NCI-H2227 treated with DMSO at 0.1 percent for 48 hours (cell line): Measurements from ENCODE around the gene NFATC4.

Source experiments
- DNase-seq: peaks from one replicate; lab custom pipeline; 2025; lab: John Stamatoyannopoulos, UW

NFATC4 gene

DNA sequence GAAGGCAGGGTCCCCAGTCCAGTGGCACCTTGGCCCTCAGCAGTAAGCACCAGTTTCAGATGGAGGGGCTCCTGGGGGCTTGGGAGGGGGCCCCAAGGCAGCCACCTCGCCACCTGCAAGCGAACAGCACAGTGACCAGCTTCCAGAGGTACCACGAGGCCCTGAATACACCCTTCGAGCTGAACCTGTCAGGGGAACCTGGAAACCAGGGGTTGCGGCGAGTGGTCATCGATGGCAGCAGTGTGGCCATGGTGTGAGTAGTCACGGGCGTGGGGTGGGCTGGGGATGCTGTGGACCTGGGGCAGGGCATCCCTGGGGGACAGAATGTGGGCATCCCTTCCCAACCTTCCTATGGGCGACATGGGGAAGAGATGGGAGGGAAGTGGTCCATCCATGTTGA is 42.0 kb downstream of the NFATC4 start:
- DNase-seq = no peak

DNA sequence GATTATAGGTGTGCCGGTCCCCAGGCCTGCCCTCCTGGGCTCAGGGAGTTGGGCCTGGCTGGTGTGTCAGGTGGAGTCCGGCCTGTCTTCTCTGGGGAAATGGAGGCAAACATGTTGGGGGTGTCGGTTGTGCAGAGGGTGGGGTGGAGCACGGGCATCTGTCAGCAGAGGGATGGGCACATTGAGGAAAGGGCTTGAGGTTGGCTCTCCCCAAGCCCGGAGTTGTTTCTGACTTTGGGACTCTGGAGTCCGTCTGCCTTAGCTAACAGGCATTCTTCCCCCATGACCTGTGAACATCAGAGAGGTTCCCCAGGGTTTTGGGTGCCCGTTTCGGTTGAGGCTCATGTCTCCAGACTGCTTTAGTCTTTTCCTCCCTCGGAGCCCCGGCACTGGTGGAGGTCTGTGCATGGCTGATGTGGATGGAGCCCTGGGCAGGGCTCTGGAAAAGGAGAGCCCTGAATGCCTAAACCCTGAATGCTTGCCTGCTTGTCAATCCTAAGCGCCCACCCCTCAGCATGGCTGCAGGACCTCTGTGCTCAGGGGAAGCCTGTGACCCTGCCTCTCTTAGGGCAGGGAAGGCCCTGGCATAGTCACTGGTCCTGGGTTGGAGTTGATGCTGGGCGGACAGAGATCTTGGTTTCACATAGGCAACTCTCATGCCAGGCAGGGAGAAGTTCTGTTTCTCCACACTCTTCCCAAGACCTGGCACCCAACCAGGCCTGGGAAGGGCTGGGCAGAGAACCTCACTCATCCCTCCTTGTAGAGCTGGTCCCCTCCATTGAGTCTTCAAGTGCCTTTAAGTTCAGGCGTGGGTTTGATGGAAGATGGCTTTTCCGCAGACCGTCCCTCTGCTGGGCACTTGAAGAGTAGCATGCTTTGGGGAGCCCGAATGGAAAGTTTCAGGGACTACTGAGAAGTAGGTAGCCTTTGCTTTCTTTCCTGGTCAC is 43.7 kb downstream of the NFATC4 start:
- DNase-seq = peak; percentile 12

DNA sequence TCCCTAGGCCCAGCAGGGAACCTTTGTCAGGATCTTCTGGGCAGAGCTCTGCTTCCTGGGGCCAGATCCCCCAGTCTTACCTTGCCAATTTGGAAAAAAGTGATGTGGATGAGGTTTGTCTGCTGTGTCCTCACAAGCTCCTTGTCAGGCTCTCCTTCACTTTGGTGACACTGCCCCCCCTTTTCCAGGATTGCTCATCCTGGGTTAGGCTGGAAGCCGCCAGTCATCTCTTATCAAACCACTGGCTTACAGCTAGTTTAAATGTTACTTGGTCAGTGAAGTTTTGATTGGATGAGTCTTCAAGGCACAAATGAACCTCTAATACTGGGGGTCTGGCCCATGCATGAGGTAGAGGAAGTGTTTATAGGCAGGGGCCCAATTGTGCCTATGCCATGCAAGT is 46.1 kb downstream of the NFATC4 start:
- DNase-seq = no peak

DNA sequence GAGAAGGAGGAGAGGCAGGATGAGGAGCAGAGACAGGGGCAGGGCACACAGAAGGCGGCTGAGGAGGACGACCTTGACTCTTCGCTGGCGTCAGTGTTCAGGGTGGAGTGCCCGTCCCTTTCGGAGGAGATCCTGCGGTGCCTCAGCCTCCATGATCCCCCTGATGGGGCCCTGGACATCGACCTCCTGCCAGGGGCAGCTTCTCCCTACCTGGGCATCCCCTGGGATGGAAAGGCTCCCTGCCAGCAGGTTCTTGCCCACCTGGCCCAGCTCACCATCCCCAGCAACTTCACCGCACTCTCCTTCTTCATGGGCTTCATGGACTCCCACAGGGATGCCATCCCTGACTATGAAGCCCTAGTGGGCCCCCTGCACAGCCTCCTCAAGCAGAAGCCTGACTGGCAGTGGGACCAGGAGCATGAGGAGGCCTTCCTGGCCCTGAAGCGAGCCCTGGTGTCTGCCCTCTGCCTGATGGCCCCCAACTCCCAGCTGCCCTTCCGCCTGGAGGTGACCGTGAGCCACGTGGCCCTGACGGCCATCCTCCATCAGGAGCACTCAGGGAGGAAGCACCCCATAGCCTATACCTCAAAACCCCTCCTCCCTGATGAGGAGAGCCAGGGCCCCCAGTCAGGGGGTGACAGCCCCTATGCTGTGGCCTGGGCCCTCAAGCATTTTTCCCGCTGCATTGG is 46.9 kb downstream of the NFATC4 start:
- no peak for DNase-seq

DNA sequence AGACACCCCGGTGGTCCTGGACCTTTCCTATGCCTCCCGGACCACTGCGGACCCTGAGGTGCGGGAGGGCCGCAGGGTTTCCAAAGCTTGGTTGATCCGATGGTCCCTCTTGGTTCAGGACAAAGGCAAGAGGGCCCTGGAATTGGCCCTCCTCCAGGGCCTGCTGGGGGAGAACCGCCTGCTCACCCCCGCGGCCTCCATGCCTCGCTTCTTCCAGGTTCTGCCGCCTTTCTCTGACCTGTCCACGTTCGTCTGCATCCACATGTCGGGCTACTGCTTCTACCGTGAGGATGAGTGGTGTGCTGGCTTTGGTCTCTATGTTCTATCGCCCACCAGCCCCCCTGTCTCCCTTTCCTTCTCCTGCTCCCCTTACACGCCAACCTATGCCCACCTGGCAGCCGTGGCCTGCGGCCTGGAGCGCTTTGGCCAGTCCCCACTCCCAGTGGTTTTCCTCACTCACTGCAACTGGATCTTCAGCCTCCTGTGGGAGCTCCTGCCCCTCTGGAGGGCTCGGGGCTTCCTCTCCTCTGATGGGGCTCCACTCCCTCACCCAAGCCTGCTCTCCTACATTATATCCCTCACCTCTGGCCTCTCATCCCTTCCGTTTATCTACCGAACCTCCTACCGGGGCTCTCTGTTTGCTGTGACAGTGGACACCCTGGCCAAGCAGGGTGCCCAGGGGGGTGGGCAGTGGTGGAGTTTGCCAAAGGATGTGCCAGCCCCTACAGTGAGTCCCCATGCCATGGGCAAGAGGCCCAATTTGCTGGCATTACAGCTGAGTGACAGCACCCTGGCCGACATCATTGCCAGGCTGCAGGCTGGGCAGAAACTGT is 47.7 kb downstream of the NFATC4 start:
- DNase-seq = no peak

DNA sequence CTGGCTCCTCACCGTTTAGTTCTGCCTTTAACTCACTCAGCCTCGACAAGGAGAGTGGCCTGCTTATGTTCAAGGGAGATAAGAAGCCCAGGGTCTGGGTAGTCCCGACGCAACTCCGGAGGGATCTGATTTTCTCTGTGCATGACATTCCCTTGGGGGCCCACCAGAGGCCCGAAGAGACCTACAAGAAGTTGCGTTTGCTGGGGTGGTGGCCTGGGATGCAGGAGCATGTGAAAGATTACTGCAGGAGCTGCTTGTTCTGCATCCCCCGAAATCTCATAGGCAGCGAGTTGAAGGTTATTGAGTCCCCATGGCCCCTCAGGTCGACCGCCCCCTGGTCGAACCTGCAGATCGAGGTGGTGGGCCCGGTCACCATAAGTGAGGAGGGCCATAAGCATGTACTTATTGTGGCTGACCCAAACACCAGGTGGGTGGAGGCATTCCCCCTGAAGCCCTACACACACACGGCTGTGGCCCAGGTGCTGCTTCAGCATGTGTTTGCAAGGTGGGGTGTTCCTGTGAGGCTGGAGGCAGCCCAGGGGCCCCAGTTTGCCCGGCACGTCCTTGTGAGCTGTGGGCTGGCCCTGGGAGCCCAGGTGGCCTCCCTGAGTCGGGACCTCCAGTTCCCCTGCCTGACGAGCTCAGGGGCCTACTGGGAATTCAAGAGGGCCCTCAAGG is 48.4 kb downstream of the NFATC4 start:
- DNase-seq = no peak

DNA sequence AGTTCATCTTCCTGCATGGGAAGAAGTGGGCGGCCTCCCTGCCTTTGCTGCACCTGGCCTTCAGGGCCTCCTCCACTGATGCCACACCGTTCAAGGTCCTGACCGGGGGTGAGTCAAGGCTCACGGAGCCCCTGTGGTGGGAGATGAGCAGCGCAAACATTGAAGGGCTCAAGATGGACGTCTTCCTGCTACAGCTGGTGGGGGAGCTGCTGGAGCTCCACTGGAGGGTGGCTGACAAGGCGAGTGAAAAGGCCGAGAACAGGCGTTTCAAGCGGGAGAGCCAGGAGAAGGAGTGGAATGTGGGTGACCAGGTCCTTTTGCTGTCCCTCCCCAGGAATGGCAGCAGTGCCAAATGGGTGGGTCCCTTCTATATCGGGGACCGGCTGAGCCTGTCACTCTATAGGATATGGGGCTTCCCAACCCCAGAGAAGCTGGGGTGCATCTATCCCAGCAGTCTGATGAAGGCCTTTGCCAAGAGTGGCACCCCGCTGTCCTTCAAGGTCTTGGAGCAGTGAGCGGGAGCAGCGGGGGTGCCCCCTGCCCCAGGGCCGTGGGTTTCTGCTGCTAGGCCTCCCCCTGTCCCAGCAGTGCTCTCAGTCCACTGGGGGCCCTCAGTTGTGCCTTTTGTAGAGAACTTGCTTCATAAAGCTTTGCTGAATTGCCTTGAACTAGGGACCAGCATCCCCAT is 49.1 kb downstream of the NFATC4 start:
- no peak for DNase-seq

DNA sequence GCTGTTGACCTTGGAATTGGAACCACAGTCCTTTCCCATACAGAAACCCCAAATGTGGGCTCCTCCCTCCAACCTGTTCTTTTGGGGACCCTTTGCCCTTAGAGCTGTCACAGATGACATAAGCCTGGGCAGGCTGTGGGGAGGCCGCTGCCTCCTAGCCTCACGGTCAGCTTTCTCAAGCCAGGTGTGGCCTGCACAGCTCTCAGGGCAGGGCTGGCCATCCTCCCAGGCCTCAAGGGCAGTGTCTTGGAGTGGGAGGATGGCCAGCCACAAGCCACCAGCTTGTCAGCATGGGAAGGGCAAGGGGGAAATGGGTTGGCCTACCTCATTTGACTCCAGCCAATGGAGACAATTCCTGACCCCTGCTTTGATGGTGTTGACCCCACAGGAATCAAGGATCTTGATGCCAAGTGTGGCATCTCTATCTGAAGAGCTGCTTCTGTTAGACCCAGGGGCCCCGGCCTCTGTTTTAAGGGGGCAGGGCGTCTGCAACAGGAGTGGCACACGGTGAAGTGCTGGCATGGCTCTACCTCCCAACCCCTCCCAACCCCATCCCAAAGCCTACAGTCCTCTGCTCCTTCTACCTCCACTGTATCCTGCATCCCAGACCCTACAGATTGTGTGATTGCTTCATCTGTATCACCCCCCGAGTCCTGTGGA is 50.0 kb downstream of the NFATC4 start:
- no peak for DNase-seq

DNA sequence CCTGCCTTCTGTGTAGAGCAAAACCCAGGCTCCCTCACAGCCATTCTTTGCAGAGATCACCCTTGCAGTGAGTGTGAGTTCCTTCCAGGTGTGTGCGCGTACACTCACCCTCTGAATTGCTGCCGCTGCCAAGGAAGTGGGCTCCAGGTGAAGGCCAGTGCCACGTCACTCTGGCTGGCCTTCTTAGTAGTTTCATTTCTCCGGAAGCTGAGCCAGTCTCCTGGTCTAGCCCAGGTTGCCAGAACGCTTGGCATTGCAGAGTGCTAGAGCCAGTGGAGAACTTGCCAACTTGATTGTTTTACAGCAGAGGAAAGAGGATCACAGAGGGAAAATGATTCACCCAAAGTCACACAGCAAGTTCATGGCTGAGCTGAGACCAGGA is 50.5 kb downstream of the NFATC4 start:
- no peak for DNase-seq

DNA sequence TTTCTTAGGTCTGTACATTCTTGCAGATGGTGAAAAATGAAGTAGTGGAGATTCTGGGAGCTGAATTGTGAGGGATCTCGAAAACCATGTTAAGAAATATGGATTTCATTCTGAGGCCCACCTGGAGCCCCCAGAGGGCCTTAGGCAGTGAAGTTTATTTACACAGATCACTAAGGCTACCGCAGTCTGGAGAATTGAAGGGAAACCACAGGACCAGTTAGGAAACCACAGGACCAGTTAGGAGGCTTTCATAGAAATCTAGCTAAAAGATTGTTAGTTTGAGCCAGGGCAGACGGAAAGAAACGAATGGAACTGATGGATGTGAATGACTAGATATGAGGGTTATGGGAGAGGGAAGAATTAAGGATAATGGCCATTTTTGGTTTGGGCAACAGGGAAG is 54.3 kb downstream of the NFATC4 start:
- DNase-seq = no peak

DNA sequence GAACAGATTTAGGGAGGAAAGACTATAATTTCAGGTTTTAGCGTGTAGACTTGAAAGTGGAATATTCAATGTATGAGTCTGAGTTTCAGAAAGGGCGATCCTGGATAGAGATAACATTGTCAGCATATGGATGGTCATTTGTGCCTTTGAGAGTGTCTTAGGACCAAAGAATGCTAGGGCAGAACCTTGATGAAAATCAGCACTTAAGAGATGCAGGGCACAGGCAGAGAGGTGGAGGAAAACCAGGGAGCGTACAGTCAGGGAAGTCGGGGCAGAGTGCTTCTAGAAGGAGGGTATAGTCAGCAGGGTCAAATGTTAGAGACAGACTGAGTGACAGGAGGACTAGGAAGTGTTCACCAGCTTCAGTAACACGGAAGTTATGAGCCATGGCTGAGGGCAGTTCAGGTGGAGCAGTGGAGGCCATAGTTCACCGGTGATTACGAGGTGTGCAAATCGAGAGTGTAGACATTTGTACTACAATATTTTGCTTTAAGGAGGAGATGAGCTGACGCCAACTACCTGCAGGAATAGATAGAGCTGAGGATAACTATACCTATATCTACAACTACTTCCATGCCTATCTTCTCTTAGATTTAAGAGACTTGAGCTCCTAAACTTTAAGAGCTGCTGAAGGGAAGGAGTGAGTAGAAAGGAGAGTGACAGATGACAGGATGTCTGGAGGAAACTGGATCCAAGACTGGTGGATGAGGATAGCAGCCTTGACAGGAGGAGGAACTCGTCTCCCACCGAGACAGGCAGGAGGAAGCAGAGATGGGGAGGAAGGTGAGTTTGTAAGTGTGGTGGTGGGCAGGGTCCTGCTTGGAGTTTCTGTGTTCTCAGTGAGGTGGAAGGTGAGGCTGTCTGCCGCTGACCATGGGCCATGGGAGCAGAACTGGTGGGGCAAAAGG is 55.0 kb downstream of the NFATC4 start:
- no peak for DNase-seq

DNA sequence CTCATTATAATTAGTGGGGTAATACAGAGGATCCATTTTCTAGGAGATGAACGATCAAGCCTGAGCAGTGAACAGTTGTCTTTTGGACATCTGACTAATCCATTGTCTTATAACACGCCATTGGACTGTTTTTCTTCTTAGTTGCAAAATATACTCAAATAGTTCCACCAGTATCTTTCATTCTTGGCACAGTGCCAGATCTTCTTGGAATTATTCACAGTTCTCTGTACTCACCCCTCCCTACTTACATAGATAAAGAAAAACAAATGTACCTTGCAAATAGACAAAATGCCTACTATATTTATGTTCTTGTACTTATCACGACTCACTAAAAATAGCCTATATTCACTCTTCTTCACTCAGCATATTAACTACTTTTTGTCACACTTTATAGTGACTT is 57.7 kb downstream of the NFATC4 start:
- DNase-seq = peak; percentile 11

DNA sequence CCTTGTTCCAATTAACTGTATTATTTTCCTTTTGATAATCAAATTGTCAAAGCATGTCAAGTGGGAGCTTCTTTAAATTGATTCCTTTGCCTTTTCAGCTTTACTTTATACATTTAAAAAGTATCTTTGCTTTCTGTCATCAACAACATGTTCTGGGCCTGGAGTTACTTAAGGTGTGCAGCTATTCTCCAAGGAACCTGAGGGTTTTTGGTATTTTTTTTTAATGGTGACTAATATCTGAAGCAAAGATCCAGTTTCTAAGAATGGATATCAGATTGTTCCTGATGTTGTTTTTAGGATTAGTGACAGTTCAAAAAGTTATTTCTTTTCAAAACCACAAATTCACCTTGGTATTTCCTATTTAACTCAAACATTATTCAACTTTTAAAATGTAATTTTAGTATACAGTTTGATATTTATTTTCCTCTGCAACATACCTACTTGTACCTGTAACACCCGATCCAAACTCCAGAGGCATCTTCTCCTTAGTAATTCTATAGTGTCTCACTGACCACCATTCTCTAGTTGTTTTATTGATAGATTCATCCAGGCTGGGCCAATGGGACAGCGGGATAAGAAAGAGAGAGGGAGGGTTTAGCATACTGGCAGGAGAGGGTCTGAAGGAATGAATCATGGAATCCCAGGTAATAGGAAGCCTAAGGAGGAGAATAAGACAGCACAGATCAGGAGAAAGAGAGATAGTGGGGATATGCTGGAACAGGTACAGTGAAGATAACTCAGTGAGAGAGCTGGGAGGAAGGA is 58.3 kb downstream of the NFATC4 start:
- no peak for DNase-seq

DNA sequence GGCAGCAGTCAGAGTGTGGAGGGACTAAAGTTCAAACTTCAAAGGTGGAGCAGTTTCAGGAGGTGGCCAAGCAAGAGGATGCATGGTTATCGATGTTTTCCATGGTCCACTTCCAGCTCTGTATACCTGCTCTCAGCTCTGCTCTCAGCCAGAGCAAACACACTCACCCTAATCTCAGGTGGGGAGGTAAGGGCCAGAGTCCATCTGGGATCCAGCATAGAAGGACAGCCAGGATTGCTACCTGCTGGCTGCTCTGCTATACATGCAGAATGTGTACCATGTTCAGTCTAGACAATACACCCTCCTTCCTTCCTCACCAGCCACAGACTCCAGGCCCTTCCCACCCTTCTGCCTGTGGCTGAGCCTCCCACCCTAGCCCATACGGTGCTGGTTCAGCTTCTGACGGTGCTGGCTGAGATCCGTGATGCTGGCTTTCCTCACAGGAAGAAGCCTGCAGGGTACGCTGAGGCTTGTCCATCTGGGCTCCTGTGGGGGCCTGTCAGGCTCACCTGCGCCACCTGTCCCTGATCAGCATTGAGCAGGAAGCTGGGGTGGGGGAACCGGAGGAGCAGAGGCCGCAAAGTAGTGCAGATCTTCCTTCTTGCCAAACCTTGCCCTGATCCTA is 59.0 kb downstream of the NFATC4 start:
- no peak for DNase-seq

DNA sequence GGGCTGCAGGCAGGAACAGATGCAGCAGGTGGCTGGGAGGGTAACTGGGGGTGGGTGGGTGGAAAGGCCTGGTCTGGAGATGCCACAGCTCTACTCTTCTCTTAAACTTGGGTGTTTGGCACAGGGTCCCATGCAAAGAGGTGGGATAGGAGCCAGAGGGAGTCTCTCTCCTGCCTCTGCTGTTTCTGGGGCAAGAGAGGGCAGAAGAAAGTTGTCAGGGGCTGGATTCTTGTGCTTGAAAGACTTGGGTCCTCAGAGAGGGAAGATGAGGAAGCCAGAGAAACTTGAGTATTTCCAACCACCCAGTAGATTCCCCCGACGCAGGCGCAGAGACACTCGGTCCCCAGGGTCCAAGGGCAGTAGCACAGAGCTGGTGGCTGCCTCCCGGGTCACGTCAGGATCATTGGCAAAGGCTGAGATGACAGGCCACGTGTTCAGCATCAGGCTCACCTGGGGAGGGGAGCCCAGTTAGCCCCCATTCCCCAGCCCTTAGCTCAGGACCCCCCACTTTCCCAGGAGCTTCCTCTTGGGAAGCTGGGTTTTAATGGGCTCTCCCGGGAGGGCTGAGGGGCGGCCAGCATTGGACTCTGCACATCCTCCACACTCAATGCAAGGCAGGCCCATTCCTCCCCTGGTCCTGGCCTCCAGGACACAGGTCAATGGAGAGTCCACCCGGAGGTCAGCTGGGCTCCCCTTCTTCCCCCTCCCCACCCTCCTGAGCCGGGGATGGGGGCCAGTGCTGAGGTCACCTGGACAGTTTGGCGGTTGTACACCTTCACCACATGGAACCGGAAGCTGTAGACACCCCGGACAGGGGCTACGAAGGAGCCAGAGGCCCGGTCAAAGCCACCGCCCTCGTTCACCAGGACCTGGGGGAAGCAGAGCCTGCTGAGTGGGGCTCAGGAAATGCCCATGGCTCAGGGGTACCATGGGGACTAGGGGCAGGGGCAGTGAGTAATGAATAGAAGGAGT is 59.8 kb downstream of the NFATC4 start:
- DNase-seq = no peak

DNA sequence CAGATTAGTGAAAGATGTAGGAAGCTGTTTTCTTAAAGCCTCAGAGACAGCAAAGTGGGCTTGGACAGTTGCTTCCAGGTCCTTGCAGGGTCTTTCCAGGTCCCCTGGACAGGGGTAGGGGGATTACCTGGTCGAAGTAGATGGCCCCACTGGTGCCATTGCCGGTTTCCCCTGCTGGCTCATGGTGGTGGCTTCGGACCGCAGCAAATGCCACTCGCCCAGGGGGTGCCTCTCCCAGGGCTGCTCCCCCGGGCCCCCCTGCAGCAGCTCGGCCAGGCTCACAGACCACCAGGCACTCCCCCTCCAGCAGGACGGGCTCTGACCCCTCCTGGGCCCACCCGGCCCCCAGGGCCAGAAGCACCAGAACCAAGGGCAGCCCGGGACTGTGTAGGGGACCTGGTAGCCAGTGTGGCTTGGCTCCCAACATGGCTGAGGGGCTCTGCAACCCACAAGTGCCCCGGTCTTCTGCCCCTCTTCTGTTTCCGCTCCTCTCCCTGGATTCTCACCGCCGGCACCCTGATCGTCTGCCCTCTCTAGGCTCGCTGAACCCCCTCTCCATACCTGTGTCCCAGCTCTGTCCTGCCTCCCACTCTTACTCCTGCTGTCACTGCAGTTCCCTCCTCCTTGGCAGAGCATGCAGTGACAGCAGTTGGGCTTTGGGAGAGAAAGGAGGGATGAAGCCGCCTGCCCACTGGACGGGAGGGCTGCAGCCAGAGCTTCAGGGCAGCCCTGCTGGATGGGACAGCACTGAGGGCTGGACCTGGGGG is 60.8 kb downstream of the NFATC4 start:
- DNase-seq = no peak
